ENCODE data around the gene KAZN.

DNA sequence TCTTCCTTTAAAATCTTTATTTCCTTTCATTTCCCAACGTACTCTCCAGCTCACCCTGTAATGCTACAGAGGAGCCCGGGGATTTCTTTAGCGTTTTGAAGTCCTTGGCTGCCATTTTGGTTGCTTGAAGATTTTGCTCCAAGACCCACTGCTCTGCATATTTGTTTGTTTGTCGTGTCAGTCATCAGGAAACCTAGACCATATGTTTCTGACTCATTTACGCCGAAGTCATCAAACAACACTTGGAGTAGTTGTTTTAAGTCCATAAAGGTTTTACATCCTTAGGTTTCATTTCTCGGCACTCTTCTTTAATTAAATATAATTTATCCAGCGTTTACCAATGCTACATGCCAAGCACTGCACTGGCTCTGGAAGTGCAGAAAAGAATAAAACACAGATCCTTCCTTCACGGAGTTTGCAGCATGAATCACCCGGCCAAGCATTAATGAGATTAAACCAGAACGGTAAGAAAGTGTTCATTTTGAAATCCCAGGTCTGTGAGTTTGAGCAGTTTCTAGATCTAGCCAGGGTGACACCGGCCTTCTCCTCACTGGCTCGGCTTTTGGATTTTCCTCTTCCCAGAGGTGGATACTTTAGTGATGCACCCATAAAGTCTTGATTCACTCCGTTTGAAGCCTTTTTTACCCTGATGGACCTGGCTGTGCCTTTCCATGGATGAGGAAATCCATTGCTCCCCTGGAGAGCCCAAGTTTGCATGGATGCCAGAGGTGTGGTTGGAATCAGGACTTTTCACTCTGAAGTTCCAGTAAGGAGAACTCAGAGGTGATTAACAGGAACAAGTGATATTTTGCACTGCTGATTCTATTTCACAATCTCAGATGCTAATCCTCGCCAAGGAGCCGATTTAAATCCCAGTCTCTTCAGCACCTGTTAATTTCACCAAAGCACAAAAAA lies 109.3 kb downstream of the KAZN start:
- TF ChIP-seq, protein P1, sequence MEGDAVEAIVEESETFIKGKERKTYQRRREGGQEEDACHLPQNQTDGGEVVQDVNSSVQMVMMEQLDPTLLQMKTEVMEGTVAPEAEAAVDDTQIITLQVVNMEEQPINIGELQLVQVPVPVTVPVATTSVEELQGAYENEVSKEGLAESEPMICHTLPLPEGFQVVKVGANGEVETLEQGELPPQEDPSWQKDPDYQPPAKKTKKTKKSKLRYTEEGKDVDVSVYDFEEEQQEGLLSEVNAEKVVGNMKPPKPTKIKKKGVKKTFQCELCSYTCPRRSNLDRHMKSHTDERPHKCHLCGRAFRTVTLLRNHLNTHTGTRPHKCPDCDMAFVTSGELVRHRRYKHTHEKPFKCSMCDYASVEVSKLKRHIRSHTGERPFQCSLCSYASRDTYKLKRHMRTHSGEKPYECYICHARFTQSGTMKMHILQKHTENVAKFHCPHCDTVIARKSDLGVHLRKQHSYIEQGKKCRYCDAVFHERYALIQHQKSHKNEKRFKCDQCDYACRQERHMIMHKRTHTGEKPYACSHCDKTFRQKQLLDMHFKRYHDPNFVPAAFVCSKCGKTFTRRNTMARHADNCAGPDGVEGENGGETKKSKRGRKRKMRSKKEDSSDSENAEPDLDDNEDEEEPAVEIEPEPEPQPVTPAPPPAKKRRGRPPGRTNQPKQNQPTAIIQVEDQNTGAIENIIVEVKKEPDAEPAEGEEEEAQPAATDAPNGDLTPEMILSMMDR (IDR thresholded peaks at IDR 0.05; ENCODE audit: control extremely low read depth in 1 of 3, insufficient read depth in 1 of 3, low read depth in 1 of 3, low read length in 3 of 3) = no peak
- TF ChIP-seq EGR1 (IDR thresholded peaks at IDR 0.05; ENCODE audit: borderline replicate concordance, low read depth, low read length) = no peak
- TF ChIP-seq GABPA (IDR thresholded peaks at IDR 0.05; ENCODE audit: borderline replicate concordance, insufficient read depth, low read length) = no peak
- no peak for TF ChIP-seq TAF1 (IDR thresholded peaks at IDR 0.05; ENCODE audit: low read depth, low read length)
- TF ChIP-seq TCF12 (IDR thresholded peaks at IDR 0.05; ENCODE audit: low read depth, low read length) = no peak
- no peak for TF ChIP-seq EZH2 (IDR thresholded peaks at IDR 0.05; ENCODE audit: low read depth, low read length, severe bottlenecking)
- TF ChIP-seq JUN (IDR thresholded peaks at IDR 0.05; ENCODE audit: low read depth, low read length) = no peak
- TF ChIP-seq CBX5 (IDR thresholded peaks at IDR 0.05; ENCODE audit: low read depth, low read length) = no peak
- TF ChIP-seq KDM5A (IDR thresholded peaks at IDR 0.05; ENCODE audit: low read length) = no peak
- no peak for TF ChIP-seq CHD2 (IDR thresholded peaks at IDR 0.05; ENCODE audit: low read length)
